Renal cortical epithelial cell (primary cell): ENCODE measurements around the gene SDCCAG8. TPM values are rescaled to one million over a fixed set of nuclear protein-coding genes. Genes with fewer than 3 reads are reported as not detected.

Experiments
- DNase-seq: peaks from one replicate; pipeline ENCODE4 v3.0.0-alpha.2; 2011; ENCODE audit warnings: low read depth
- total RNA-seq: library from RNA; depleted of rRNA; stranded (reverse); fragments of >200 nt; gene quantifications from 2 replicates; pipeline ENCODE4 v1.2.3, GENCODE V29; 2014

SDCCAG8 gene
- total RNA-seq, 1 donor from 2014 or later, result 51.5 TPM

DNA sequence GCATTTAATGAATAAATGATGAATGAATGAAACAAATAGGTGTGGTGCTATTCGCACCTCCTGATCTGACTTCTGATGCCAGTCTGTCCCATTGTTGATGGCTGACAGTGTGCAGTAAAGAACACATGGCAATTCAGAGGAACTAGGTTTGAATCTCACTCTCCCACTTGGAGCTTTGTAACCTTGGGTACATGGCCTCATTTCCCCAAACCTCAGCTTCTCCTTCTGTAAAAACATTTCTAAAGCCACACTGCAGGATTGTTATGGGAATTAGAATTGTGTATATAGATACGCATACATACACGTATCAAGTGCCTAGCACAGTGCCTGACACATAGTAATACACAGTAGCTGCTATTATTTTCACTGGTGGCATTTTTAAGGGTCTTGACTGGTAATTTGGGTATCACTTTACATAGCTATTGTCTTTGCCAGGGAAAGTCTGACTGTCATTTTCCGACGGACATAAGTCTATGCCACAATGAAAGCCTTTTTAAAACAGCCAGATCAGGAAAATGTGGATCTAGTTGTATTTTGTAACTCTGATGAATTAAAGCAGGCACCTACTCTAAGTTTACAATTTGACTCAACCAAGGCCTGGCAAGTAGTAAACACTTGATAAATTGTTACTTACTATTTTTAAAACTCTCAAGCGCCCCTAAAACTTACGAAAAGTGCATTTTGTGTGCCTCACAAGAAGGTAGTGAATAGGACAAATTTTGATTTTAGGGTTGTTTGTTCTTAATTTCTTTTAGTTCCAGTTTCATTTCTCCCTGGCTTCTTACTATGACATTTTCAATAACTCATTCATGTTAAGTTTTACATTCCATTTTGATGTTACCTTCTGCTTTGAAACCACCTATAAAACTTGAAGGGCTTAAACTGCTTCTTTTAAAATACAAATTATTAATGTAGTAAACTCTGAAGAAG, 164.4 kb downstream of the SDCCAG8 start:
- DNase-seq, result peak; percentile 15

DNA sequence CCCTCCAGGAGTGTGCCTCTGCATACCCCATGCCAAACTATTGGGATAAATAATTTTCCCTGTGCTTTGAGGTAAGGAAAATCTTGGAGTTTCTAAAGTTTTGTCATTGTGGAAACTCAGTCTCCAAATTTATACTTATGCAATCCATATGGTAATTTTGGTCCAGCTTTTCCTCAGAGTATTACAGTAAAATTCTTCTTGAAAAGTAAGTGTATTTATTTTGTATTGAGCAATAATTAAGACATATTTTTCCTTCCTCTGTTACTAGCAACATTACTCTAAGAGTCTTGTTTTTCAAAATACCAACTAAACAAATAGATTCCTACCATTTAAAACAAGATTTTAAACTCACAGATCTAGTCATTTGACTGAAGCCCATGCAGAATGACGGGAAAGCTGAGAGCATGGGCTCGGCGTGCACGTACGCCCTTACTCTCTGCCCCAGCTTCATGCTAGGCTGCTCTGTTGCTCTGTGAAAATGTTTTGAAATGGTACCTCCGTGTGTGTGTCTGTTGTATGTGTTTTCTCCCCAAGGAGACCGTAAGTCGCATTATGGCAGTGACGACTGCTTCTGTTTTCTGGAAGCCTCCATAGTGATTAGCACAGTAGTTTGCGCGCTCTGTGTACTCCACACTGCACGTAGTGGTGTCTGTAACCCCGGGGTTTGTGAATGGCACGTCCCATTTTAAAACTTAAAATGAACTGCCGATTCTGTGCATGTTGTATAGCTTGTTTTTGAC, 165.3 kb downstream of the SDCCAG8 start:
- DNase-seq, result peak; percentile 74

DNA sequence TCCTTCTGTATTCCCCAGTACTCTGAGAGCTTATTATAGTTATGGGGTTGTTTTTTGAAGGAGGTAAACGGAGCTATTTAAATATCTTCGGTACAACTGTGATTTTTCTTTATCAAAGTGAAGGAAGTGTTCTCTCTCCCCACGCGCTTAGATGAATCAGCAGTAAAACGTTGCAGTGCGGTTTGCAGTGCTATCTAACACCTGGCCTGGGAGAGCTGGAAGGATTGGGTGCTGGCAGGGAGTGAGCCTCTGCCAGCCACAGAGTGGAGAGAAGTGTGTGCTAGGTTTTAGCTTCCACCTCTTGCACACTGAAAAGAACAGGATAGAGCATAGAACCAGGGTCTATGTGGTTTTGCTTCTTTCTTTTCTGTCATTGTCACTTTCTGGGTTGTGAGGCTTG, 165.9 kb downstream of the SDCCAG8 start:
- peak; percentile 87 for DNase-seq

DNA sequence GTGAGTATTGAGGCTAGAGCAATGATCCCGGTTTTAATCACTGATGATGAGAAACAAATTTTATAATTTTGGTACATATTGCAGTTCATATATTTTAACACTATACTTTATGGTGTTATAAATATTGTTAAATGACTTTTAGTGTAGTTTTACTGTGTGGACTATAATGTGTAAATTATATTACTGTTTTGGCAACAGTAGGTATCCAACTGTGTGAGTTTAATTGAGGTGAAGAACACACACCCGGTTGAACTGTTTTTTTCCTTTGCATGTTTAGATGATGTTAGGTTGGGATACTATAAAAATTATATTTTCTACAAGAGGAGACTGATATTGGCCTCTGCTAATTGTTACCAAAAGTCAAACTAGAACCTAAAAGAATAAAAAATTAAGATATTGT, 166.5 kb downstream of the SDCCAG8 start:
- no peak for DNase-seq

DNA sequence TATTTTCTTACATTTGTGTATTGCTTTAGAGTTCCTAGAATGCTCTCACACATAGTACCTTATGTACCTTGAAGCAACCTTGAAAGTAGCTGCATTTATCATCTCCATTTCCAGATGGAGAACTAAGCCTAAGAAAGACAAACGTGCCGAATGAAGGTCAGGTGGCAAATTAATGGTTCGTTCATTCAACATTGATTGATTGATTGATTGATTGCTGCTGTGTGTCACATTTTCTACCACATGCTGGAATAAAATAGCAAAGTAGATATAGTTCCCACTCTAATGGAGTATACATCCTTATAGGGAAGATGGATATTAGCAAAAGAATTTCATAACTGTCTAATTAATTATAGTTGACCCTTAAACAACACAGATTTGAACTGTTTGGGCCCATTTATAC, 172.2 kb downstream of the SDCCAG8 start:
- no peak for DNase-seq

DNA sequence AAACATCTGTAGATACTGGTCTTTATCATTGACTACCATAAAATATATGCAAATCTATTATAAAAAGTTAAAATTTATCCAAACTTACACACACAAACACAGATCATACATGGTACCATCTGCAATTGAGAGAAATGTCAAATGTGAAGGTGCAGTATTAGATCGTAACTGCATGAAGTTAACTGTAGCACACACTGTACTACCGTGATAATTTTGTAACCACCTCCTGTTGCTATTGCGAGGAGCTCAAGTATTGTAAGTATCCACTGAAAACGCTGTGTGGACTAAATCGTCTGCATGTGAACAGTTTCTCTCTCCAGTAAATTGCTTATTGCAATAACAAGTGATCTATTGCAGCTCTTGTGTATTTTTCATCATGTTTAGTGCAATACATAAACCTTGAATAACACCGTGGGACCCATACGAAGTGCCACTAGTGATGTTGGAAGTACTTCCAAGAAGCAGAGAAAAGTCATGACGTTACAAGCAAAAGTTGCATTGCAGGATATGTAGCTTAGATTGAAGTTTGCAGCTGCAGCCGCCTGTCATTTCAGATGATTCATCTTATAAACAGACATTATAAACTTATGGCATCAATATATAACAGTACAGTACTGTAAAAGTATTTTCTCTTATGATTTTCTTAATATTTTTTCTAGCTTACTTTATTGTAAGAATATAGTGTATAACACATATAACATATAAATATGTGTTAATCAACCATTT, 172.9 kb downstream of the SDCCAG8 start:
- DNase-seq, result no peak

DNA sequence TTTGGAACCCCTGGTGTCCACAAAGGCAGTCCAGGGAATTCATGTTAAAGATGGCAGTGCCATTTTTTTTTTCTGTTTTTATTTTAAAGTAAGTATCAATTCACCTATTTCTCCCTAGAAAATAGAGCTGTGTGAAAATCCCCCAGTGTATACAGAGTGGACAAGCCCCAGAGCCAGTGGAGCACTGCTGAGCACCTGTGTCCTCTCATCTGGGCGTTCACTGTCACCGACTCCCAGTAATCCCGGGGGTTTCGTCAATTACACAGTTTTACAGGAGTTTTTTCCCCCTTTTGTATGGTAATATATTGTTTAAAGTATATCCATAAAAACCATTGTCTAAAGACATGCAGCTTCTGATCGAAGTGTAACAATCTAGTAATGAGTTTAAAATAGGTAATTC, 175.8 kb downstream of the SDCCAG8 start:
- DNase-seq, result no peak

DNA sequence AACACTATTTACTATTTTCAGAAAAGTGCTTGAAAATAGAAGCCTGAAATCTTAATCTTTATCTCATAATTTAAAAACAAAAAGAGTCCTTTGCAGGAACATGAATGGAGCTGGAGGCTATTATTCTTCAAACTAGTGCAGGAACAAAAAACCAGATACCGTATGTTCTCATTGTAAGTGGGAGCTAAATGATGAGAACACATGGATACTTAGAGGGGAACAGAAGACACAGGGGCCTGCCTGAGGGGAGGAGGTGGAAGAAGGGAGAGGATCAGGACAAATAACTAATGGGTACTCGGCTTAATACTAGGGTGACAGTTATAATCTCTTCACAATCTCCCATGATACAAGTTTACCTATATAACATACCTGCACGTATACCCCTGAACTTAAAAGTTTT, 176.3 kb downstream of the SDCCAG8 start:
- DNase-seq, result no peak

DNA sequence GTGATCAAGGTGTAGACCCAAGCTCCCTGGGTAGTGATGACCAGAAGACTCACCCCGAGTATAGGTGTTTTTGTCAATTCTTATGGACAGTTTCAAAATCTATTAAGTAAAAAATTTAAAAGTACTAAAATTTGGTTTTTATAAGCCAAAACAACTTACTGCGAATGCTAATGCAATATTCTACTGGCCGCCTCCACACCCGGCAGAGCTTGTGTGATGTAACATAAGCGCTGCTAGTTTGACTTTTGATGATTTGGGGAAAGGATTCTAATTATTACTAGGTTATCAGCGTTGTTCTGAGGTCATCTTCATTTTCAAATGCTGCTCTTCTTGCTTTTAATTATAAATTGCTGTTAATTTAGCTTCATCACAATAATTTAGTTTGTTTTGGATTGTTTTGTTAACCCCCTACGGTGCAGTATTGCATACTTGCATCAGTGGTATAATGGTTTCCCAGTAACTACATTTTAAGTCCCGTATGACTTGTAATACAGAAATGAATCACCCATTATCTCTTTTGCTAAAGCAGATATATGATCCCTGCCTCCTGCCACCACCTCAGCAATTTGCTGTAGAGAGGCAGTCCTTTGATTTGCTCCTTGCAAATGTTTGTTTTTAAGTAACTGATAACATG, 178.0 kb downstream of the SDCCAG8 start:
- no peak for DNase-seq

DNA sequence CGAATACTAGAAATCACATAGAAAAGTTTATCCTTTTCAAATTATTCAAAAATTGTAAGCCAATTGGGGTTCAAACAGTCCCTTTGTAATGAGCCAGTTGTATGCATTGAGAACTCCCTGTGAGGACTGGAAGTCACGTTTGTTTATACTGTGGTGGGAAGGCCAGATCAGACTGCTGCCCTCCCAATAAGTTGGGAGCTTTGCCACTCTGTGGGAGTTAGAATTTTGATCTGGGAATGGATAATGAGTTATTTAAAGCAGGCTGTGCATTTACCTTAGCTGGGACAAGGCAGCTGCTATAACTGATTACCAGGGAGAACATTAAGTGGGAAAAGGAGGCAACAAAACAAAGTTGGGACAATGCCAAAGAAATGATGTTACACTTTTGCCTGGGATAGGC, 178.8 kb downstream of the SDCCAG8 start:
- no peak for DNase-seq

DNA sequence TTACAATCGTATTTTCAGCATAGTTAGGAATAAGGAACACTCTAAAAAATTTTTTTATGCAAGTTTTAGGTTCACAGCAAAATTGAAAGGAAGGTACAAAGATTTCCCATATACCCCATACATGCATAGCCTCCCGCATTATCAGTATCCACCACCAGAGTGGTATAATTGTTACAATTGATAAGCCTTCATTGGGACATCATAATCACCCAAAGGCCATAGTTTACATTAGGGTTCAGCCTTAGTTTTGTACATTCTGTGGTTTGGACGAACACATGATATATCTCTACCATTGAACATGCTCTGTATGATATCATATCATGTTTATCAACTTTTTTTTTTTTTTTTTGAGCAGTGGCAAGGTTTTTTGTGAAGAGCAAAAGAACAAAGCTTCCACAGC, 180.0 kb downstream of the SDCCAG8 start:
- DNase-seq, result no peak

DNA sequence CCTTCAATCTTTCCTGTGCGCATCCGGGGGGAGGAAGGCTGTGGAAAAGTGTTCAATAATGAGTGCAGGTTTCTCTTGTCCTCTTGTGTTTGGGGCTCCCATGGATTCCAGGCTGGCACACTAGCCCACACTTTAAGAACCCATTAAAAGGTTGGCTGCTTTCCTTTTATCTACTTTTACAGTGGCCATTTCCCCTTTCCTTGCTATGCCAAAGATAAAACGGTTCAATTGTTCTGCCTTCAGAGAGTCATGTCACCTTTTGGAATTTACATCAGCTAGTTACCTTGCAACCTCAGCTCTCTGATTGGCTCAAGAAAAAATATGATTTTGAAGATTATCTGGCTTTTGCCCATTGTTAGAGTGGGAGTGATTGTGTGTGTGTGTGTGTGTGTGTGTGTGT, 182.3 kb downstream of the SDCCAG8 start:
- DNase-seq, result no peak

DNA sequence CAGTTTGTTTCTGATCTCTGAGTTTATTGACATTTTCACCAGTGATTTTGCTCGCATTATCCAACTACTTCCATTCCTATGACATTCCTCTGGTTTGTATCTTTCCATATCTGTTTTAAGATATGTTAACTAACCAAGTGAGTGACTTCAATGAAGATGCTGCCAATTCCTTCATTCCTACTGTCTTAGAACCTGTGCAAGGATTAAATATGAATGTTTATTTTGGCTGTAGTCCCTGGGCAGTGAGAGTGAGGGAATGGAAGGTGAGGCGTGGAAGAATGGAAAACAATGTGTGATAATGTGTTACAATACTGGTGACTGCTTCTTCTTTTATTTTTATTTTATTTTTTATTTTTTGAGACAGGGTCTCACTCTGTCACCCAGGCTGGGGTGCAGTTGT, 183.0 kb downstream of the SDCCAG8 start:
- DNase-seq, result peak; percentile 12

DNA sequence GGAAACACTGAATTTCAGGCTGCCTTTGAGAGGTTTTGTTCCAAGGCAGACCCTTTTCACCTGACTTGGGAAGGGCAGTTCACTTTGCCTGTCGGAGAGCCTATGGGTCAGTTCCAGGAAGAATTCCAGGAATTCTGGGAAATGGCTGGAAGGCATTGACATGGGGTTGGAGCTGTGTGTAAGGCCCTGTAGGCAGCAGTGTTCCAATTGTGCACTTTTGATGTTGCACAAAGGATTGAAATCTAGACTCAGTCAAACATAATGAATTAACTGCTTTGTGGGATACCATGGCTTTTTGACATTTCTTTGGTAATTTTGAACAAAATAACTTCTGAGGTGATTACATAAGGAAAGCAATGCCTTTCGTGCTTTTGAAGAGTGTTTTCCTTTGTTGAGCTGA, 184.6 kb downstream of the SDCCAG8 start:
- DNase-seq, result no peak

DNA sequence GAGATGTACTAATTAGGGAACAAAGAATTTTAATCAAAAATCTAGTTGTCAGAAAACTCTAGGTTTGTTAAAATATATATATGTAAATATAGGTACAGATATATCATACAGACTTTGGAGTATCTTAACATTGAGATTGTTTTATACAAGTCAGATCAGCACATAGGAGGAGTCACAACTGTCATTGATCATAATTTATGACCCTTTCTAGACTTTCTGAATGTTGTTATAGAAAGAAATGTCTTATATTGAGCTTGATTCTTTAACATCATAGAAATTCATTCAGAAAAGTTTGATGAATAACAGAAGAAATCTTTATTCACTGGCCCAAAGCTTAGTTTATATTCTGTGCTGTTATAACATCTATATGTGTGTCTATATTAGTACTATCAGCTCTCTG, 185.8 kb downstream of the SDCCAG8 start:
- DNase-seq, result no peak

DNA sequence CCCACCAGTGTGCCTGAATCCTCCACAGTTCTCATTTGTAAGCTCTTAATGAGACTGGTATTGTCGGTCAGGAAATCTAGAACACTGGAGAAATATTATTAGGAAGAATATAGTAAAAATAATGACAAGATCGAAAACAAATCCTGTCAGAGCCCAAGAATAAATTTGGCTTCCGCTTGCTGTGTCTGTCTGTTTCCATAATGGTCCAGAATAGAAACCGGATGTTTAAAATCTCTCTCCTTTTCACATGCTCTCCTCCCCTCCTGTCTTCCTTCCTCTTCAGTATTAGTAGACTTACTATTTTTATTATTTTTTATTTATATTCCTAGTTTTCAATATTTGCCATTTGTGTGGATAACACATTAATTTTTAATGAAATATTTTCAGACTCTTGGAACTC, 187.7 kb downstream of the SDCCAG8 start:
- DNase-seq, result no peak

DNA sequence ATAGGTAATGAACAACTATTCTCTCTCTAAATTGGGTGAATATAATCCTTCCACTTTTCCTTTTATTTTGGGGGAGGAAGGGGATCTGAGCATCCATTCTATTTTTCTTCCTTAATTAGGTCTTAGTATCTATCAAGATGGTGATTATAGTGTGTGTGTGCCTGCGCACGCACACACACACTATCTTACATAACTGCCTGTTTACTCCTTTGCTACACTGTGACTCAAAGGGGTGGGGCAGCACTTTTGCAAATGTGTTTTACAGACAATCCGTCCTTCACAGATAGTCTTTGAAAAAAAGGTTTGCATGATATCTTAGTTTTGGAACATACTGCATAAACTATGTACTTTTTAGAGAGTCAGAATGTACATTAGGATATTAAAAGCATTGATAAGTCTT, 191.5 kb downstream of the SDCCAG8 start:
- peak; percentile 21 for DNase-seq

DNA sequence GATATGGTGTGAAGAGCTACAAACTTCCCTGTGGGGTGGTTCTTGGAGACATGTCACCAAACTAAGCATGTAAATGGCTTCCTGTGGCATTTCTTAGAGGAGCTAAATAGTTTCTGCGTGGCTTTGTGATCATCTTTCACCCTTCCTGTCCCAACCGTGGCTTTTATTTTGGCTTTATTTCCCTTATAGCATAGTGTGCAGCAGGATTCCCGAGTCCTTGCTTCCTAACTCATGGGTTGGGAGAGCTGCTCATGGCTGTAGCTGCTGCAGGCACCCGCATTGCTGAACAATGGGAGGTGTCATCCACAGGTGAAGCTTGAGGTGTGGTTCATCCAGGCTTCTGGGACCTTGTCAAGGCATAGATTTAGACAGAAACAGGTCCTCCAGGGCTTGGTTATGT, 192.0 kb downstream of the SDCCAG8 start:
- DNase-seq, result no peak

DNA sequence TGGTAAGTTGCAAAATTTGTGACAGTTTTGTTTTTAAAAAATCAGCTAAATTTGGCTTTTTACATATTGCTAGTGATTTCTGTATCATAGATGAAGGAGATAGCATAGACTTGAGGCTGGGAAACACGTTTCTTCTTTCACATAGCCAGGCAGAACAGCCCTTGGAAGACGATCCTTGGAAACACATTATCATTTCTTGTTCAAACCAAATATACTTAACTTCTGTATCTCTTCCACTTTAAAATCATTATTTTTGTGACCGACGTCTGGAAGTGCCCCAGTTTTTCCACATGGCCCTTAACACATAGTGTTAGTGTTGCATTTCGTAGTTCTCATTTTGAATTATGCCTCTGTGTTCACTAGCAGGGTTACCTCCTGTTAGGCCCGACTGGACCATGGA, 193.5 kb downstream of the SDCCAG8 start:
- no peak for DNase-seq

DNA sequence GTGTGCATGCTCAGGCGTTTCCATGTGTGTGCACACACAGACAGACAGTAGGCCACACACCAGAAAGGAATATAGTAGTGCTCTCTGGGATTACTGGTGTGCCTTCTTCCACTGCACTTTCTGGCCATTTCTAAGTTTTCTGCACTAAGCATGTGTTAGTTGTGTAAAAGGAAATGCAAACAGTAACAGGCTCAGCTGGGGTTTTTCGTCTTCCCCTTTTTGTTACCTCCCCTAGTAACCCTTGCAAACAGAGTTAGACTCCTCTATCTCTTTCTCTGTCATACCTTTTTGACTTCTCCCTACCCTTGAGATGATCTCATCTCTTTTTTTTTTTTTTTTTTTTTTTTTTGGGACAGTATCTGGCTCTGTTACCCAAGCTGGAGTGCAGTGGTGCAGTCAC, 196.3 kb downstream of the SDCCAG8 start:
- no peak for DNase-seq

DNA sequence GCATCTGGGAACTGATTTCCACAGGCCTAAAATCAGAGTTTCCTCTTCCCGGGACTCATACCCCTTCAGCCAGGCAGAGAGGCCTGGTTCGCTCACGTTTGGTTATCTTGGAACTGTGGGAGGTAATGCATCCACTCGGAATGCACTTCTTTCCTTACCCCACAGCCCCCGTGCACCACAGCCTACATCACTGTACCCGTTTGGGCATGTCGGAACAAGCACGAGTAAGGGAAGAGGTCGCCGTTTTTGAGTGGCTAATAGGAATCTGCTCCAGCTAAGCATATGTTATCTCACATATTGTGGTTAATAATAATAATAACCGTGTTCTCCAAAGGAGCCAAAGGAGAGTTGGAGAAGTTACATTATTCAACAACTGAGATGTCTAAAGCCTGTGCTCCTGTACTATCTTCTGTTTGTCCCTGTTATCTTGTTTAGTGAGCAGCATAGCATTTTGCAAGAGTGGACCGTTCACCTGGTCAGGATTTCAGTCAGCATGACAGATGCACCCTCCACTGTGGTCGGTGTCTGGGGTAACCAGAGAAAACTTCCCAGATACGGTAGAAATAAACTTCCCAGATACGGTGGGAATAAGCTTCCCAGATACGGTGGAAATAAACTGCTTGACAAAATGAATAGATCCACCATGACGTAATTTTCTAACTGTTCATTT, 198.6 kb downstream of the SDCCAG8 start:
- DNase-seq, result no peak
